ENCODE measurements around the gene DLX2.

DNA sequence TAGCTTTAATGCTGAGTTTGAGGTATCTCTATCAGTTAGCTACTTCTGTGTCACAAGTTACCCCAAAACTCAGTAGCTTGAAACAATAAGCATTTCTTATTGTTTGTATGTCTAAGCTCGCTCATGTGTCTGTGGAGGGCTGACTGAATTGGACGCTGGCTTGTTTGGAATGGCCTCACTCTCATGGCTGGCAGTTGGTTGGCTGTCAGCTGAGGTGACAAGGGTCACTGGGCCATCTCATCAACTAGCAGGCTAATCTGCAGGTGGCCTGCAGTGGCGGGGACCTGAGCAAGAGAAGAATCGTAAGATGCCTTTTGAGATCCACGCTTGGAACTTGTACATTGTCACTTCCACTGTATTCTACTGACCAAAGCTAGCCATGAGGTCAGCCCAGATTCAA is 13.4 kb upstream of the DLX2 start:
- TF ChIP-seq, protein P1, sequence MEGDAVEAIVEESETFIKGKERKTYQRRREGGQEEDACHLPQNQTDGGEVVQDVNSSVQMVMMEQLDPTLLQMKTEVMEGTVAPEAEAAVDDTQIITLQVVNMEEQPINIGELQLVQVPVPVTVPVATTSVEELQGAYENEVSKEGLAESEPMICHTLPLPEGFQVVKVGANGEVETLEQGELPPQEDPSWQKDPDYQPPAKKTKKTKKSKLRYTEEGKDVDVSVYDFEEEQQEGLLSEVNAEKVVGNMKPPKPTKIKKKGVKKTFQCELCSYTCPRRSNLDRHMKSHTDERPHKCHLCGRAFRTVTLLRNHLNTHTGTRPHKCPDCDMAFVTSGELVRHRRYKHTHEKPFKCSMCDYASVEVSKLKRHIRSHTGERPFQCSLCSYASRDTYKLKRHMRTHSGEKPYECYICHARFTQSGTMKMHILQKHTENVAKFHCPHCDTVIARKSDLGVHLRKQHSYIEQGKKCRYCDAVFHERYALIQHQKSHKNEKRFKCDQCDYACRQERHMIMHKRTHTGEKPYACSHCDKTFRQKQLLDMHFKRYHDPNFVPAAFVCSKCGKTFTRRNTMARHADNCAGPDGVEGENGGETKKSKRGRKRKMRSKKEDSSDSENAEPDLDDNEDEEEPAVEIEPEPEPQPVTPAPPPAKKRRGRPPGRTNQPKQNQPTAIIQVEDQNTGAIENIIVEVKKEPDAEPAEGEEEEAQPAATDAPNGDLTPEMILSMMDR (IDR thresholded peaks at IDR 0.05), result no peak
- TF ChIP-seq ZFX (IDR thresholded peaks at IDR 0.05; ENCODE audit: borderline replicate concordance), result no peak
